Smooth muscle cell (in vitro differentiated cells): ENCODE measurements around the gene LRP1B. TPM values are rescaled to one million over a fixed set of nuclear protein-coding genes. Genes with fewer than 3 reads are reported as not detected.
A peak's percentile ranks its signal among the peaks of the same experiment; 100 is the strongest.

Experiments used
- DNase-seq: peaks from one replicate; lab custom pipeline; 2025; ENCODE audit not compliant: unreplicated experiment; lab: John Stamatoyannopoulos, UW
- H2AFZ ChIP-seq: fragments of 200-600 bp; sonication (generic); 2 replicates; pipeline ENCODE4 v1.6.0; 2016; ENCODE audit warnings: antibody characterized with exemption, low read depth, mild to moderate bottlenecking
- H3F3A ChIP-seq: fragments of 200-600 bp; sonication (generic); 2 replicates; pipeline ENCODE4 v1.6.0; 2017; ENCODE audit warnings: antibody characterized with exemption, low read depth
- H3K27ac ChIP-seq: fragments of 200-600 bp; sonication (generic); 2 replicates; pipeline ENCODE4 v1.5.1; 2016; ENCODE audit warnings: low read depth, mild to moderate bottlenecking
- H3K27me3 ChIP-seq: fragments of 200-600 bp; sonication (generic); 2 replicates; pipeline ENCODE4 v1.6.1; 2016; ENCODE audit warnings: low read depth, mild to moderate bottlenecking
- H3K36me3 ChIP-seq: fragments of 200-600 bp; sonication (generic); 2 replicates; pipeline ENCODE4 v1.5.1; 2016; ENCODE audit warnings: low read depth
- H3K4me1 ChIP-seq: fragments of 200-600 bp; sonication (generic); 2 replicates; pipeline ENCODE4 v1.5.1; 2016; ENCODE audit warnings: low read depth
- H3K4me2 ChIP-seq: fragments of 200-600 bp; sonication (generic); 2 replicates; pipeline ENCODE4 v1.6.0; 2016; ENCODE audit warnings: mild to moderate bottlenecking
- H3K4me3 ChIP-seq: fragments of 200-600 bp; sonication (generic); 2 replicates; pipeline ENCODE4 v1.5.1; 2016; ENCODE audit warnings: mild to moderate bottlenecking
- H3K79me2 ChIP-seq: fragments of 200-600 bp; sonication (generic); 2 replicates; pipeline ENCODE4 v1.6.0; 2016; ENCODE audit warnings: low read depth, mild to moderate bottlenecking
- H3K9ac ChIP-seq: fragments of 200-600 bp; sonication (generic); 2 replicates; pipeline ENCODE4 v1.6.0; 2016; ENCODE audit warnings: low read depth
- H3K9me3 ChIP-seq: fragments of 200-600 bp; sonication (generic); replicated peaks from 2 replicates; pipeline ENCODE4 v1.5.1; 2016; ENCODE audit warnings: low read depth
- H4K20me1 ChIP-seq: fragments of 200-600 bp; sonication (generic); 2 replicates; pipeline ENCODE4 v1.6.0; 2016; ENCODE audit warnings: low read depth
- CTCF ChIP-seq: fragments of 200-600 bp; sonication (generic); IDR thresholded peaks from 2 replicates; pipeline ENCODE4 v1.5.1; 2017; ENCODE audit warnings: borderline replicate concordance, mild to moderate bottlenecking, antibody characterized with exemption; ENCODE audit not compliant: insufficient read depth, poor library complexity, severe bottlenecking
- WGBS: methylation state at CpG from one replicate; pipeline ENCODE4 v1.1.7; 2016; ENCODE audit warnings: low lambda C conversion rate; 5-methylcytosine and 5-hydroxymethylcytosine counted together
- polyA plus RNA-seq: library from polyadenylated mRNA; unstranded; fragments of >200 nt; fragmentation: Nextera tagmentation; extraction: Ambion mirVana; gene quantifications from 2 replicates; pipeline ENCODE4 v1.2.1, GENCODE V29; 2016
- total RNA-seq: library from RNA; depleted of rRNA; stranded (reverse); fragments of >200 nt; gene quantifications from 2 replicates; pipeline ENCODE4 v1.2.3, GENCODE V29; 2014

The LRP1B gene
- total and polyA plus RNA-seq, 2 experiments from 2014 or later, result 0.08 to 2.9 TPM

- Histone ChIP-seq H3K4me1 (no peaks in the 10 kb centered on the region), H2AFZ (peak overlapping the region; percentile 15), H3K27ac (no peak overlapping the region), H4K20me1 (no peaks in the 10 kb centered on the region), H3K4me2 (no peak overlapping the region), H3F3A (no peaks in the 10 kb centered on the region), H3K36me3 (no peaks in the 10 kb centered on the region), H3K9ac (no peak overlapping the region), H3K79me2 (no peaks in the 10 kb centered on the region), H3K9me3 (no peaks in the 10 kb centered on the region), H3K27me3 (no peaks in the 10 kb centered on the region), H3K4me3 (no peak overlapping the region)
- no peak for DNase-seq
- no peak for TF ChIP-seq CTCF
- WGBS, result 81% methylated on average over 1 of the region's 1 CpG
Measured at GRCh38 chr2:141560723-141561122, 570.1 kb downstream of the LRP1B start.

- H3F3A ChIP-seq, result no peaks in the 10 kb centered on the region
- no peak overlapping the region for H3K4me3 ChIP-seq
- WGBS, result 69% methylated on average over 4 of the region's 4 CpGs
- no peak for TF ChIP-seq CTCF
- no peaks in the 10 kb centered on the region for H3K79me2 ChIP-seq
- no peak overlapping the region for H3K4me2 ChIP-seq
- no peak overlapping the region for H3K9ac ChIP-seq
- H3K27ac ChIP-seq, result peak overlapping the region; percentile 59
- no peaks in the 10 kb centered on the region for H3K27me3 ChIP-seq
- DNase-seq, result no peak
- no peaks in the 10 kb centered on the region for H3K36me3 ChIP-seq
- no peaks in the 10 kb centered on the region for H3K9me3 ChIP-seq
- no peaks in the 10 kb centered on the region for H3K4me1 ChIP-seq
- H2AFZ ChIP-seq, result no peak overlapping the region
- H4K20me1 ChIP-seq, result no peaks in the 10 kb centered on the region
Measured at GRCh38 chr2:141557329-141558095, 573.3 kb downstream of the LRP1B start.

- no peak for TF ChIP-seq CTCF
- Histone ChIP-seq H3K27me3 (no peaks in the 10 kb centered on the region), H4K20me1 (no peaks in the 10 kb centered on the region), H3K79me2 (no peaks in the 10 kb centered on the region), H3K27ac (no peak overlapping the region), H3K4me1 (no peaks in the 10 kb centered on the region), H2AFZ (peak overlapping the region; percentile 5), H3K9ac (no peak overlapping the region), H3K36me3 (no peaks in the 10 kb centered on the region), H3K4me3 (no peak overlapping the region), H3K4me2 (peak overlapping the region; percentile 34), H3K9me3 (no peaks in the 10 kb centered on the region), H3F3A (no peaks in the 10 kb centered on the region)
- no peak for DNase-seq
- 31% methylated on average over 5 of the region's 5 CpGs for WGBS
Measured at GRCh38 chr2:141555876-141556470, 574.8 kb downstream of the LRP1B start.
